ENCODE results near the gene DCLRE1B. TPM values are rescaled to one million over a fixed set of nuclear protein-coding genes. Genes with fewer than 3 reads are reported as not detected.

The DCLRE1B gene
- total RNA-seq, 1 experiment from 2014 or later: 9.4 TPM

DNA sequence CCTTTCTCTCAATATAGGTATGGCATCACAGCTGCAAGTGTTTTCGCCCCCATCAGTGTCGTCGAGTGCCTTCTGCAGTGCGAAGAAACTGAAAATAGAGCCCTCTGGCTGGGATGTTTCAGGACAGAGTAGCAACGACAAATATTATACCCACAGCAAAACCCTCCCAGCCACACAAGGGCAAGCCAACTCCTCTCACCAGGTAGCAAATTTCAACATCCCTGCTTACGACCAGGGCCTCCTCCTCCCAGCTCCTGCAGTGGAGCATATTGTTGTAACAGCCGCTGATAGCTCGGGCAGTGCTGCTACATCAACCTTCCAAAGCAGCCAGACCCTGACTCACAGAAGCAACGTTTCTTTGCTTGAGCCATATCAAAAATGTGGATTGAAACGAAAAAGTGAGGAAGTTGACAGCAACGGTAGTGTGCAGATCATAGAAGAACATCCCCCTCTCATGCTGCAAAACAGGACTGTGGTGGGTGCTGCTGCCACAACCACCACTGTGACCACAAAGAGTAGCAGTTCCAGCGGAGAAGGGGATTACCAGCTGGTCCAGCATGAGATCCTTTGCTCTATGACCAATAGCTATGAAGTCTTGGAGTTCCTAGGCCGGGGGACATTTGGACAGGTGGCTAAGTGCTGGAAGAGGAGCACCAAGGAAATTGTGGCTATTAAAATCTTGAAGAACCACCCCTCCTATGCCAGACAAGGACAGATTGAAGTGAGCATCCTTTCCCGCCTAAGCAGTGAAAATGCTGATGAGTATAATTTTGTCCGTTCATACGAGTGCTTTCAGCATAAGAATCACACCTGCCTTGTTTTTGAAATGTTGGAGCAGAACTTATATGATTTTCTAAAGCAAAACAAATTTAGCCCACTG, 35.5 kb downstream of the DCLRE1B start (continued):
- TF ChIP-seq, protein P1, sequence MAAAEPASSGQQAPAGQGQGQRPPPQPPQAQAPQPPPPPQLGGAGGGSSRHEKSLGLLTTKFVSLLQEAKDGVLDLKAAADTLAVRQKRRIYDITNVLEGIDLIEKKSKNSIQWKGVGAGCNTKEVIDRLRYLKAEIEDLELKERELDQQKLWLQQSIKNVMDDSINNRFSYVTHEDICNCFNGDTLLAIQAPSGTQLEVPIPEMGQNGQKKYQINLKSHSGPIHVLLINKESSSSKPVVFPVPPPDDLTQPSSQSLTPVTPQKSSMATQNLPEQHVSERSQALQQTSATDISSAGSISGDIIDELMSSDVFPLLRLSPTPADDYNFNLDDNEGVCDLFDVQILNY (CRISPR knock-in tag; IDR thresholded peaks at IDR 0.05): no peak
- no peak for TF ChIP-seq IRF2 (CRISPR knock-in tag; IDR thresholded peaks at IDR 0.05; ENCODE audit: borderline replicate concordance, low read depth)
- no peak for TF ChIP-seq NR1H2 (CRISPR knock-in tag; IDR thresholded peaks at IDR 0.05)
- TF ChIP-seq ZNF396 (CRISPR knock-in tag; IDR thresholded peaks at IDR 0.05; ENCODE audit: borderline replicate concordance): no peak

DNA sequence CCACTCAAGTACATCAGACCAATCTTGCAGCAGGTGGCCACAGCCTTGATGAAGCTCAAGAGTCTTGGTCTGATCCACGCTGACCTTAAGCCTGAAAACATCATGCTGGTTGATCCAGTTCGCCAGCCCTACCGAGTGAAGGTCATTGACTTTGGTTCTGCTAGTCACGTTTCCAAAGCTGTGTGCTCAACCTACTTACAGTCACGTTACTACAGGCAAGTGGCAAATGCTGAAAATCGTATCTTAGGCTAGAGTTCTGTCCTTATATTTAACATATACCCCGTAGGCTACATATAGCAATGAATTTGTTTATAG, 36.1 kb downstream of the DCLRE1B start:
- ChIA-PET POLR2A (no interaction called here), CTCF (interaction anchor here (1.2 to 1.9 kb wide), 2 partner anchors 37 to 342 kb away, joined by 3 to 6 read pairs; no protein-coding TSS in a partner anchor)
- H3K27ac Mint-ChIP-seq: no peak overlapping the region
- H3K4me3 Mint-ChIP-seq: no peak overlapping the region
- DNase-seq (ENCODE audit: low spot score) (no peak), ATAC-seq (no peak)
- no peaks in the 10 kb centered on the region for H3K9me3 Mint-ChIP-seq
- H3K27me3 Mint-ChIP-seq (ENCODE audit: low read depth): no peaks in the 10 kb centered on the region
- H3K4me1 Mint-ChIP-seq: peaks cover 20% of the 10 kb centered on the region
- peaks cover 22% of the 10 kb centered on the region for H3K36me3 Mint-ChIP-seq
- TF ChIP-seq ZNF671 (CRISPR knock-in tag; IDR thresholded peaks at IDR 0.05) (no peak), RELA (CRISPR knock-in tag; IDR thresholded peaks at IDR 0.05; ENCODE audit: borderline replicate concordance) (no peak), GTF2I (CRISPR knock-in tag; conservative IDR thresholded peaks at IDR 0.05) (no peak), TCF7 (CRISPR knock-in tag; IDR thresholded peaks at IDR 0.05; ENCODE audit: low read depth) (no peak), ZBTB21 (CRISPR knock-in tag; IDR thresholded peaks at IDR 0.05; ENCODE audit: borderline replicate concordance) (no peak), PRRX2 (CRISPR knock-in tag; IDR thresholded peaks at IDR 0.05) (no peak), ZNF317 (CRISPR knock-in tag; IDR thresholded peaks at IDR 0.05; ENCODE audit: borderline replicate concordance, low read depth) (no peak)
- TF ChIP-seq, protein P2, sequence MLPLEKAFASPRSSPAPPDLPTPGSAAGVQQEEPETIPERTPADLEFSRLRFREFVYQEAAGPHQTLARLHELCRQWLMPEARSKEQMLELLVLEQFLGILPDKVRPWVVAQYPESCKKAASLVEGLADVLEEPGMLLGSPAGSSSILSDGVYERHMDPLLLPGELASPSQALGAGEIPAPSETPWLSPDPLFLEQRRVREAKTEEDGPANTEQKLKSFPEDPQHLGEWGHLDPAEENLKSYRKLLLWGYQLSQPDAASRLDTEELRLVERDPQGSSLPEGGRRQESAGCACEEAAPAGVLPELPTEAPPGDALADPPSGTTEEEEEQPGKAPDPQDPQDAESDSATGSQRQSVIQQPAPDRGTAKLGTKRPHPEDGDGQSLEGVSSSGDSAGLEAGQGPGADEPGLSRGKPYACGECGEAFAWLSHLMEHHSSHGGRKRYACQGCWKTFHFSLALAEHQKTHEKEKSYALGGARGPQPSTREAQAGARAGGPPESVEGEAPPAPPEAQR (CRISPR knock-in tag; IDR thresholded peaks at IDR 0.05): no peak
- TF ChIP-seq, protein P3, sequence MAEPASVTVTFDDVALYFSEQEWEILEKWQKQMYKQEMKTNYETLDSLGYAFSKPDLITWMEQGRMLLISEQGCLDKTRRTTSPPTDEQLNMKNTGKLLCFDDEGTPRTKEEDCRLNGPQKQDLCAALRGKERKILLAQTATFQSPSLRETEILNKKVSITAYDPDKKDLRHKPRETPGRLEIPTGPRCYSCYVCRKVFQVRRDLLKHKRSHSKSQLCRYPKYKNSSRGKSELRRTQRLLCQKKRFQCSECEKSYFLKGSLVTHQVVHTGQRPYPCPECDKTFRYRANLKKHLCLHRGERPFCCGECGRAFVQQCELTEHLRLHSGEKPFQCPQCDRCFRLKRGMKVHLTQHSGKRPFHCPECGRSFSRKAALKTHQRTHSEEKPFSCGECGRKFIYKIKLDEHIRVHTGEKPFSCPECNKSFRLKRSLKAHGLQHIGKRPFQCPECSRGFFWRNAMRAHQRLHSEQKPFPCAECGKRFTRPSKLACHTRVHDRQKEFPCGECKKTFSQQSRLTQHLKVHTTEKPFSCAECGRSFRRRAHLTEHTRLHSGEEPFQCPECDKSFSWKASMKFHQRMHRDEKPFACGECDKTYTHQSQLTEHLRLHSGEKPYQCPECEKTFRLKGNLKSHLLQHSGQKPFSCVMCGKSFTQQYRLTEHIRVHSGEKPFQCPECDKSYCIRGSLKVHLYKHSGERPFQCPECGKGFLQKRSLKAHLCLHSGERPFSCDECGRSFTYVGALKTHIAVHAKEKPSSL (CRISPR knock-in tag; conservative IDR thresholded peaks at IDR 0.05): no peak

DNA sequence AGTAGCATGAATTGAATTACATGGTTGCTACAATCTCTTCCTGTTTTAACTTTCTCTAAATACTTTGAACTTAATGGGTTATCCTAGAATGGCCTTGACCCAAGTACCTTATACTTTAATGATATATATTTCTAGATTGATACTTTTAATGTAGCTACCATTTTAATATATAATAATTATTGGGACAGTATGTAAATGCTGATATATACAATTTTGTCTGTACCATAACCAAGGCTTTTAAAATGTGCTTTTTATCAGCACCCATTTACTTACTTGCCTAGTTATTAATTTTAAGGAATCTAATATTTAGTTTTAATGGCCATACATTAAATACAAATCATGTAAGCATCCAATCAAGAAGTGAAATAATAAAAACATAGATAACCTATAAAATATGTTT, 37.4 kb downstream of the DCLRE1B start:
- Mint-ChIP-seq H3K4me3 (no peak overlapping the region), H3K36me3 (peaks cover 22% of the 10 kb centered on the region), H3K27me3 (ENCODE audit: low read depth) (no peaks in the 10 kb centered on the region), H3K9me3 (no peaks in the 10 kb centered on the region), H3K4me1 (peaks cover 27% of the 10 kb centered on the region), H3K27ac (no peak overlapping the region)
- CTCF ChIA-PET: no interaction called here
- no peak for ATAC-seq
- POLR2A ChIA-PET: no interaction called here
- DNase-seq (ENCODE audit: low spot score): no peak
- no peak for TF ChIP-seq SMAD3 (CRISPR knock-in tag; IDR thresholded peaks at IDR 0.05; ENCODE audit: borderline replicate concordance)
- no peak for TF ChIP-seq GTF2I (CRISPR knock-in tag; conservative IDR thresholded peaks at IDR 0.05)
- TF ChIP-seq, protein P4, sequence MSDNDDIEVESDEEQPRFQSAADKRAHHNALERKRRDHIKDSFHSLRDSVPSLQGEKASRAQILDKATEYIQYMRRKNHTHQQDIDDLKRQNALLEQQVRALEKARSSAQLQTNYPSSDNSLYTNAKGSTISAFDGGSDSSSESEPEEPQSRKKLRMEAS (CRISPR knock-in tag; IDR thresholded peaks at IDR 0.05): no peak
- TF ChIP-seq, protein P5, sequence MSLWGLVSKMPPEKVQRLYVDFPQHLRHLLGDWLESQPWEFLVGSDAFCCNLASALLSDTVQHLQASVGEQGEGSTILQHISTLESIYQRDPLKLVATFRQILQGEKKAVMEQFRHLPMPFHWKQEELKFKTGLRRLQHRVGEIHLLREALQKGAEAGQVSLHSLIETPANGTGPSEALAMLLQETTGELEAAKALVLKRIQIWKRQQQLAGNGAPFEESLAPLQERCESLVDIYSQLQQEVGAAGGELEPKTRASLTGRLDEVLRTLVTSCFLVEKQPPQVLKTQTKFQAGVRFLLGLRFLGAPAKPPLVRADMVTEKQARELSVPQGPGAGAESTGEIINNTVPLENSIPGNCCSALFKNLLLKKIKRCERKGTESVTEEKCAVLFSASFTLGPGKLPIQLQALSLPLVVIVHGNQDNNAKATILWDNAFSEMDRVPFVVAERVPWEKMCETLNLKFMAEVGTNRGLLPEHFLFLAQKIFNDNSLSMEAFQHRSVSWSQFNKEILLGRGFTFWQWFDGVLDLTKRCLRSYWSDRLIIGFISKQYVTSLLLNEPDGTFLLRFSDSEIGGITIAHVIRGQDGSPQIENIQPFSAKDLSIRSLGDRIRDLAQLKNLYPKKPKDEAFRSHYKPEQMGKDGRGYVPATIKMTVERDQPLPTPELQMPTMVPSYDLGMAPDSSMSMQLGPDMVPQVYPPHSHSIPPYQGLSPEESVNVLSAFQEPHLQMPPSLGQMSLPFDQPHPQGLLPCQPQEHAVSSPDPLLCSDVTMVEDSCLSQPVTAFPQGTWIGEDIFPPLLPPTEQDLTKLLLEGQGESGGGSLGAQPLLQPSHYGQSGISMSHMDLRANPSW (CRISPR knock-in tag; conservative IDR thresholded peaks at IDR 0.05; ENCODE audit: low read depth): no peak
- no peak for TF ChIP-seq ZNF232 (CRISPR knock-in tag; IDR thresholded peaks at IDR 0.05)
- no peak for TF ChIP-seq FOXK1 (CRISPR knock-in tag; IDR thresholded peaks at IDR 0.05)
- no peak for TF ChIP-seq EMX1 (CRISPR knock-in tag; IDR thresholded peaks at IDR 0.05)
- no peak for TF ChIP-seq CREB1 (CRISPR knock-in tag; IDR thresholded peaks at IDR 0.05)
- TF ChIP-seq, protein P6, sequence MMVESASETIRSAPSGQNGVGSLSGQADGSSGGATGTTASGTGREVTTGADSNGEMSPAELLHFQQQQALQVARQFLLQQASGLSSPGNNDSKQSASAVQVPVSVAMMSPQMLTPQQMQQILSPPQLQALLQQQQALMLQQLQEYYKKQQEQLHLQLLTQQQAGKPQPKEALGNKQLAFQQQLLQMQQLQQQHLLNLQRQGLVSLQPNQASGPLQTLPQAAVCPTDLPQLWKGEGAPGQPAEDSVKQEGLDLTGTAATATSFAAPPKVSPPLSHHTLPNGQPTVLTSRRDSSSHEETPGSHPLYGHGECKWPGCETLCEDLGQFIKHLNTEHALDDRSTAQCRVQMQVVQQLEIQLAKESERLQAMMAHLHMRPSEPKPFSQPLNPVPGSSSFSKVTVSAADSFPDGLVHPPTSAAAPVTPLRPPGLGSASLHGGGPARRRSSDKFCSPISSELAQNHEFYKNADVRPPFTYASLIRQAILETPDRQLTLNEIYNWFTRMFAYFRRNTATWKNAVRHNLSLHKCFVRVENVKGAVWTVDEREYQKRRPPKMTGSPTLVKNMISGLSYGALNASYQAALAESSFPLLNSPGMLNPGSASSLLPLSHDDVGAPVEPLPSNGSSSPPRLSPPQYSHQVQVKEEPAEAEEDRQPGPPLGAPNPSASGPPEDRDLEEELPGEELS (CRISPR knock-in tag; IDR thresholded peaks at IDR 0.05): no peak
- TF ChIP-seq, protein P7, sequence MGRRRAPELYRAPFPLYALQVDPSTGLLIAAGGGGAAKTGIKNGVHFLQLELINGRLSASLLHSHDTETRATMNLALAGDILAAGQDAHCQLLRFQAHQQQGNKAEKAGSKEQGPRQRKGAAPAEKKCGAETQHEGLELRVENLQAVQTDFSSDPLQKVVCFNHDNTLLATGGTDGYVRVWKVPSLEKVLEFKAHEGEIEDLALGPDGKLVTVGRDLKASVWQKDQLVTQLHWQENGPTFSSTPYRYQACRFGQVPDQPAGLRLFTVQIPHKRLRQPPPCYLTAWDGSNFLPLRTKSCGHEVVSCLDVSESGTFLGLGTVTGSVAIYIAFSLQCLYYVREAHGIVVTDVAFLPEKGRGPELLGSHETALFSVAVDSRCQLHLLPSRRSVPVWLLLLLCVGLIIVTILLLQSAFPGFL (CRISPR knock-in tag; IDR thresholded peaks at IDR 0.05; ENCODE audit: borderline replicate concordance): no peak
- TF ChIP-seq ZNF138 (CRISPR knock-in tag; conservative IDR thresholded peaks at IDR 0.05): no peak
